Fibroblast of lung (primary cell): ENCODE results near the gene NEO1.

Source experiments
- EZH2 ChIP-seq: IDR thresholded peaks from 2 replicates; pipeline ENCODE4 v1.5.1; 2012; ENCODE audit warnings: low read length, control low read depth, mild to moderate bottlenecking; ENCODE audit errors: missing control alignments
- TF ChIP-seq, protein P1 (sequence below), 2 donors: IDR thresholded peaks in 1 of 2; conservative IDR thresholded peaks in 1 of 2; 1 replicate in 1 of 2; 2 replicates in 1 of 2; pipeline ENCODE4 v1.5.1; 2011 to 2012; ENCODE audit warnings: low read length in 2 of 2, control low read depth in 1 of 2, inconsistent platforms in 1 of 2, low read depth in 1 of 2, mild to moderate bottlenecking in 1 of 2

DNA sequence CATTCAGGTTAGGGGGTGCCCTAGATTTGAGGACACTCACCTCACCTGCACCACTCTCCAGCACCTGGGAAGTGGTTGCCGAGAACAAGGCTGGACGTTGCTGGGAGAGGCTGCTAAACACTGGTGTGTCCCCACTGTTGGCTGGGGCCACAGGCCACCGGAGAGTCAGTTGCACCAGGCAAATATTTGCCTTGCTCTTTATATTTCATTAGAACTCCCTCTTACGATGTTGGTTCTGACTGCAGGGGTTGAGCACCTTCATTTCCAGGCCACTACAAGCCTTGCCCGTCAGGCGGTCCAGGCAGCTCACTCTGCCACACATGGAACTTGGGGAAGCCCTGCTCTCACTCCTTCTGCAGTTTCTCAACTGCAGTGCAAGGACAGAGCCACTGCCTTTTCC is 285.8 kb downstream of the NEO1 start:
- TF ChIP-seq, protein P1, sequence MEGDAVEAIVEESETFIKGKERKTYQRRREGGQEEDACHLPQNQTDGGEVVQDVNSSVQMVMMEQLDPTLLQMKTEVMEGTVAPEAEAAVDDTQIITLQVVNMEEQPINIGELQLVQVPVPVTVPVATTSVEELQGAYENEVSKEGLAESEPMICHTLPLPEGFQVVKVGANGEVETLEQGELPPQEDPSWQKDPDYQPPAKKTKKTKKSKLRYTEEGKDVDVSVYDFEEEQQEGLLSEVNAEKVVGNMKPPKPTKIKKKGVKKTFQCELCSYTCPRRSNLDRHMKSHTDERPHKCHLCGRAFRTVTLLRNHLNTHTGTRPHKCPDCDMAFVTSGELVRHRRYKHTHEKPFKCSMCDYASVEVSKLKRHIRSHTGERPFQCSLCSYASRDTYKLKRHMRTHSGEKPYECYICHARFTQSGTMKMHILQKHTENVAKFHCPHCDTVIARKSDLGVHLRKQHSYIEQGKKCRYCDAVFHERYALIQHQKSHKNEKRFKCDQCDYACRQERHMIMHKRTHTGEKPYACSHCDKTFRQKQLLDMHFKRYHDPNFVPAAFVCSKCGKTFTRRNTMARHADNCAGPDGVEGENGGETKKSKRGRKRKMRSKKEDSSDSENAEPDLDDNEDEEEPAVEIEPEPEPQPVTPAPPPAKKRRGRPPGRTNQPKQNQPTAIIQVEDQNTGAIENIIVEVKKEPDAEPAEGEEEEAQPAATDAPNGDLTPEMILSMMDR (conservative IDR thresholded peaks at IDR 0.05 in 1 of 2, IDR thresholded peaks at IDR 0.05 in 1 of 2; ENCODE audit: low read depth in 1 of 2, low read length in 2 of 2) = no peak
- TF ChIP-seq EZH2 = no peak
